Measurements from ENCODE around the gene RBM19.

RBM19 gene

GRCh38 chr12:113796852-113797534, 169.1 kb downstream of the RBM19 start:
- DNase-seq, result no peak

GRCh38 chr12:113796066-113796827, 169.9 kb downstream of the RBM19 start:
- no peak for DNase-seq

GRCh38 chr12:113795445-113795844, 170.7 kb downstream of the RBM19 start:
- no peak for DNase-seq

GRCh38 chr12:113794774-113795173, 171.4 kb downstream of the RBM19 start:
- DNase-seq, result no peak

- no peak for DNase-seq
Observed at GRCh38 chr12:113793250-113793649, 172.9 kb downstream of the RBM19 start.

GRCh38 chr12:113792450-113792849, 173.7 kb downstream of the RBM19 start:
- DNase-seq, result no peak

GRCh38 chr12:113788020-113788856, 177.9 kb downstream of the RBM19 start:
- DNase-seq, result no peak

GRCh38 chr12:113786107-113786506, 180.0 kb downstream of the RBM19 start:
- DNase-seq, result no peak

GRCh38 chr12:113783811-113784210, 182.3 kb downstream of the RBM19 start:
- DNase-seq, result no peak

- DNase-seq, result no peak
Observed at GRCh38 chr12:113782873-113783272, 183.3 kb downstream of the RBM19 start.

- no peak for DNase-seq
Observed at GRCh38 chr12:113781415-113782198, 184.5 kb downstream of the RBM19 start.

- no peak for DNase-seq
Observed at GRCh38 chr12:113779774-113780173, 186.4 kb downstream of the RBM19 start.

GRCh38 chr12:113778432-113779132, 187.5 kb downstream of the RBM19 start:
- DNase-seq, result no peak

GRCh38 chr12:113777751-113778150, 188.4 kb downstream of the RBM19 start:
- no peak for DNase-seq

- DNase-seq, result no peak
Observed at GRCh38 chr12:113776536-113776935, 189.6 kb downstream of the RBM19 start.

- no peak for DNase-seq
Observed at GRCh38 chr12:113774526-113774925, 191.6 kb downstream of the RBM19 start.

GRCh38 chr12:113772505-113773030, 193.6 kb downstream of the RBM19 start:
- DNase-seq, result no peak

GRCh38 chr12:113770389-113770865, 195.7 kb downstream of the RBM19 start:
- DNase-seq, result no peak

GRCh38 chr12:113769305-113769704, 196.8 kb downstream of the RBM19 start:
- no peak for DNase-seq

GRCh38 chr12:113768850-113769249, 197.3 kb downstream of the RBM19 start:
- DNase-seq, result no peak

Measured in kidney glomerular epithelial cell (primary cell).